GM21447 (cell line): Measurements from ENCODE around the gene CERK.
A peak's percentile ranks its signal among the peaks of the same experiment; 100 is the strongest.
"Not testable (repeated sequence)": the region's sequence is repeated elsewhere in the genome, so short reads cannot be mapped to it uniquely, and the experiment has no call there.

Experiments used
- ATAC-seq: cut with Tn5 transposase; IDR thresholded peaks from one replicate; pipeline ENCODE4 v1.9.1; 2021; ENCODE audit not compliant: unreplicated experiment

CERK gene

DNA sequence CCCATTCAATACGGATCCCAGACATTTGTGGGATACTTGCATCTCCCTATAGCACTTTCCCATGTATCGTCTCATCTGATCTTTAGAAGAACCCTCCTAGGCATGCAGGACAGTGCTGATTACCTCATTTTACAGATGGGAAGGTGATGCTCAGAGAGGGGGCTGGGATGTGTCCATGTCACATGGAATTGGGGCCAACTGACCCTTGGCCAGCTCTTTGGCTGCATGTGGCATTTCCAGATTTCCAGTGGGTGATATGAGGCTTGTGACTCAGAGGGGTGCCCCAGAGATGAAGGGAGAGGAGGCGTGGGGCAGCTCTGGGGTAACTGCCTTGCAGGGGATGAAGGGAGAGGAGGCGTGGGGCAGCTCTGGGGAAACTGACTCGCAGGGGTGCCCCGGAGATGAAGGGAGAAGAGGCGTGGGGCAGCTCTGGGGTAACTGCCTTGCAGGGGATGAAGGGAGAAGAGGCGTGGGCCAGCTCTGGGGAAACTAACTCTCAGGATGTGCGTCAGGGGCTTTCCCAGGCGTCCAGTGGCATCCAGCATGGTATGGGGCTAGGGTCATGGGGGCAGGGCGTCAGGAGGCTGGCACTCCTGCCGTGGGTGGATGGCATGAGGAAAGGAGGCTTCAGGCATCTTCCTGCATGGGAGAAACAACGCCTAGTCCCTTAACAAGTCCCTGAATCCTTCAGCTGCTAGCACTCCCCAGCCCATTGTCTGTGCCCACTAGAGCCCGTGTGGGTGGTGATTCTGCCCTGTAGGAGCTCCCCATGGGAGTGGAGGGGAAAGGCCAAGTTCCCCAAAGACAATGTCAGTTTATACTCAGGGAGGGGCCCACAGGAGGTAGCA lies 11.9 kb upstream of the CERK start:
- ATAC-seq: no peak

DNA sequence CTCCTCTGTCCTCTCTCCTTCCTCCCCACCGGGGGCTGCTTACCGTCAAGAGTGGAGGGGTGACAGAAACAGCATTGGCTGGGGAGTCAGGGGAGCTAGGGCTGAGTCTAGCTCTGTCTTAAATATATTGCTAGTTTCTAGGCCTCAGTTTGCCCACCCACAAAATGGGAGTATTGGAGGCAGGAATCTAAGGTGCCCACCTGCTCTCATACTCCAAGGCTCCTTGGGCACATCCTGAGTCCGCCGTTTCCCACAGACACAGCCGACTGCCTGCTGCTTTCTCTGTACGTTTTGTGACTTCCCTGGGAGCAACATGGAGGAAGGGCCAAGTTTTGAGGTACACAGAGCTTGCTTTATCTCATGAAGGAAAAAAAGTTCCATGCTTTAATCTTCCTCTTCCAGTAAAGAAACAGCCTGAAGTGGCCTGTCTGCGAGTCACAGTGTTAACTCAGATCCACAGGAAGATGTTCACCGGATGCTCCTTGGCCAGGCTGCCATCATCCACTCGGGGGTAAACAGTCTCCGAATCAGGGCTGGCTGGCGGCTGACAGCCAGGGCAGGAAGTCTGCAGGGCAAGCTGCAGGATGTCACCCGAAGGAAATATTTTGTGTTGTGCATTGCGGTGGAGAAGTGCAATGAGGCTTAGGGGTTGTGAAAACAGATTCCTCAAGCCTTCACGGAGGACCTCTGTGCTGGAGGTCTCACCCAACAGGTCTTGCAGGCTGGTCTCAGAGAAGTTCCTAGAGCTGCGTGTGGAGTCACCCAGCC lies 11.0 kb upstream of the CERK start:
- ATAC-seq: no peak

DNA sequence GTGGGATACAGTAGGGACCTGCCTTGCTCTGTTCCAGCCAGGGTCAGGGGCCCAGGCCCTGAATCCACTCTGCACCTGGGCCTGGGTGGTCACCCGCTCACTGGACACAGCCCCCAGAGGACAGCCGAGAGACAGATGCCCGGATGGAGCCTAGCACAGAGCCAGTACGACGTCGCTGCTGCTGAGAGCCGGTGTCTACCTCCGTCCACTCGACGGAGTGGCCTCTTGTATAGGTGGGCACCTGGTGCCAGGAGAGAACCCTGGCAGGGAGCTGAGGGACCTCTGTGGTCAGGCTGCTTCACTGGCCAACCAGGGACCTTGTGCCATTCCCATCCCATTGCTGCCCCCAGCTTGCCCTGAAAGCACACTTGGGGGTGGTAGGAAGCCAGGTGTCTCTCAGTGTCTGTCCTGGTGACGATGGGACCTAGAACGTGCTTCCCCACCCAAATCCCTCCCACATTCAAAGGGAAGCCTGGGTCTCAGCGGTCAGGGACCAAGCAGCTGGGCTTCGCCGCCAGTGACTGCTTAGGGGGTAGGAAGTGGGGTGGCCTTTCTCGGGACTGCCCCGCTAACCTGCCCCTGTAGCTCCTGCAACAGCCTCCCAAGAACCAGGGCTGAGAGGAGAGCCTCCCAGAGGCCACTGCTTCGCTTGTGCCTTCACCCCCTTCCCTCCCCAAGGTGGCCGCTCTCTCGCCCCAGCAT lies 10.3 kb upstream of the CERK start:
- ATAC-seq: no peak

DNA sequence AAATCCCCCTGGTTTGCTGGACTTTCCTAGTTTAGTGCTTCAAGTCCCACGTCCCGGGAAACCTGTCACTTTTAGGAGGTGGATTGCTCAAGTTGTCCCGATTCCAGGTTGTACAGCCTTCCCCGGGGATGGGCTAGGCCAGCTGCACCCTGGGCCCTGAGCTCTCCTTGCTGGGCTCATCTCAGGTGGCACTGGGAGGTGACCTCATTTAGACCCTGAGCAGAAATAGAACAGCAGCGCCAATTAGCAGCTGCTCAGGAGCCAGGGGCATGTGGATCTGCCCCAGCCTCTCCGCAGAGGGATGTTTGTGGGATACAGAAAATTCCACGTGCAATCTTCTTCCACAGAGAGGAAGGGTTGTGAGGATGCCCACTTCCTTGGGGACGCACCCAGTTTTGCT lies 9.6 kb upstream of the CERK start:
- ATAC-seq: no peak

DNA sequence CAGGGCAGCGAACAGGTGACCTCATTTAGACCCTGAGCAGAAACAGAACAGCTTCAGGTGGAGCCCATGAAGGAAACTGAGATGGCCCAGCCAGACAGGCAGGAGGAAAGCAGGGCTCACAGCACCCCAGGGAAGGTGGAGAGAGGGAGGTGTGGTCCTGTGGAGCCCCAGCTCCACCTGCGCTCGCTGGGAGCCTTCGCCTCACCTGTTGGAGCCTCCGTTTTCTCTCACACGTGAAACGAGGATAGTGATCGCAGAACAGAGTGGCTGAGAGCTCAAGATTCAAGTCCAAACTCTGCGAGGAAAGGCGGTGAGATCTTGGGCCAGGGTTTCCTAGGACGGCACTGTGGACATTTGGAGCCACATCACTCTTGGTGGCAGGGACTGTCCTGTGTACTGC lies 8.6 kb upstream of the CERK start:
- ATAC-seq: no peak

DNA sequence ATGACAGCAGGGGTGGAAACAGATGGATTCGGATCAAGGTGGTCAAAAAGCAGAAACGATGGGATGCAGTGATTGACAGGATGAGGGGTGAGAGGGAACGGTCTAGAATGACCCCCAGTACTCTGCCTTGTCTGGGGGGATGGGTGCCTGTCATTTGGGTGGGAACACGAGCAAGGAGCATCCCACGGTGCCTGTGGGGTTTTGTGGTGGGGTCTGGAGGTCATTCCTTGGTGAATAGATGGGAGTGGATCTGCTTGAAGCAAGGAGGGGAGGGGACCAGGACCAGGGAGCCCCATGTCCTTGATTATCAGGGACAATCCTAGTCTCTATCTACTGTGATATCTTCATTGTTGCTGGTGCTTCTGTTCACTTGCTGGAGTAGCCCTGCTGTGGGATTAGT lies 8.1 kb upstream of the CERK start:
- no peak for ATAC-seq

DNA sequence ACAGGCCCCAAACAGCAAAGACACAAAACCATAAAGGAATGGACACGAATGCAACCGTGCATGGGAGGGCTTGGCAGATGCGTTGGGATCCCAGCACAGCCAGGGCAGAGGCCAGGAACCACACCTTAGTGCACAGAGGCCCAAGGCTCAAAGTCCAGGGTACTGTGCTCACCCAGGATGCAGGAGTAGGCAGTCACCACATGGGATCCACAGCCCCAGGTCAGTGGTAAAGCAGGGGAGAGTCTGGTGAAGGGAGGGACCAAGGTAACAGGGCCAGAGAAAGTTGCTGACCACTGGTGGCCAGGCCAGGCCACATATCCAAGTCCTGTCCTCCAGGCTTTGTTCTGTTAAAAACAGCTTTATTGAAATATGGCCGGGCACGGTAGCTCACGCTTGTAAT lies 6.5 kb upstream of the CERK start:
- ATAC-seq: no peak

DNA sequence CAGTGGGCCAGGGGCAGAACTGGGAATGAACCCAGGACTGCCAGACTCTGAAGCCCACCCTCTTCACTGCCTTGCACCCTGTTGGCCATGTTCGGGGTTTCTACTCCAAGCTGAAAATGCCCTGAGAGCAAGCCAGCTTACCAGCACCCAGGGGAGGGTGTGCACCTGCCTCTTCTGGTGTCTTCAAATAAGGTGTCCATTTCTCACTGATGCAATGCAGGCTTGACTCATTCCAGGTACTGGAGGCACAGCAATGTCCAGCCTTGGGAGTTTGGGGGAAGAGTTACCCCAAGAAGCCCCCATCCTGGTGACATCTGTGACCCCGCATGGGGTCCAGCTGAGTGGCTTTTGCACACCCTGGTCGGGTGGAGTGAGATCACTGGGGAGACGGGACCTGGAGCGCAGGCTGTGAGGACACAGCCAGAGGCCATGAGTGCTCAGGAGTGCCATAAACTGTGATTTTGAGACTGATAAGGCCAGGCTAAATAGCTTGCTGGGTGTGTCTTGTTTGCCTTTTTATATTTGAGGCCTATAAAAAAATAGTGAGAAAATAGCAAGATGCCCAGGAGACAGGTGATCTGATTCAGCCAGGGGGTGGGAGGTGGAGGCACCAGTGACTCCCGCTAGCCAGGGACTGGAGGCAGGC lies 4.6 kb upstream of the CERK start:
- ATAC-seq: no peak

DNA sequence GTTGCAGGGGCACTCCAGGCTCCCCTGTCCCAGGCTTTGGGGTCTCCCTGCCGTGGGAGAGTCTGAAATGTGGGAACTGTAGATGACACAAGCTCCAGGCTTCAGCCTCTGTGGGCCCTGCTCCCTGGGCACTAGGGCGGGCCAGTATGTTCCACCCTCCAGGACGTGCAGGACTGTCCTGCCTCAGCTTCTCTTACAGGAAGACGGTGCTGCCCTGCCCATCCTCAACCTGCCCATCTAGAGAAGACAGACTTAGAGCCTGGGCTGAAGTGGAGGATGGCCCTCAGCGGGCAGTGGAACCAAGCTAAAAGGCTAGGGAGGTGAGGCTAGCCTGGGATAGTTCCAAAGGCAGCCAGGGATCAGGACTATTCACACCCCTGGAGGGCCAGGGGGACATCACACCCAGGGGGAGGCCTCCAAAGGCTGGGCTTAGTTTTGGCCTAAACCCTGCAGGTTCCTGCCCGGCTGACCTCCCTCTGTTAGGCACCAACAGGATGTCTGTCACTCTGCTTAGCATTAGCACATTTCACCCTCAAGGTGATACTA lies 4.0 kb upstream of the CERK start:
- no peak for ATAC-seq

DNA sequence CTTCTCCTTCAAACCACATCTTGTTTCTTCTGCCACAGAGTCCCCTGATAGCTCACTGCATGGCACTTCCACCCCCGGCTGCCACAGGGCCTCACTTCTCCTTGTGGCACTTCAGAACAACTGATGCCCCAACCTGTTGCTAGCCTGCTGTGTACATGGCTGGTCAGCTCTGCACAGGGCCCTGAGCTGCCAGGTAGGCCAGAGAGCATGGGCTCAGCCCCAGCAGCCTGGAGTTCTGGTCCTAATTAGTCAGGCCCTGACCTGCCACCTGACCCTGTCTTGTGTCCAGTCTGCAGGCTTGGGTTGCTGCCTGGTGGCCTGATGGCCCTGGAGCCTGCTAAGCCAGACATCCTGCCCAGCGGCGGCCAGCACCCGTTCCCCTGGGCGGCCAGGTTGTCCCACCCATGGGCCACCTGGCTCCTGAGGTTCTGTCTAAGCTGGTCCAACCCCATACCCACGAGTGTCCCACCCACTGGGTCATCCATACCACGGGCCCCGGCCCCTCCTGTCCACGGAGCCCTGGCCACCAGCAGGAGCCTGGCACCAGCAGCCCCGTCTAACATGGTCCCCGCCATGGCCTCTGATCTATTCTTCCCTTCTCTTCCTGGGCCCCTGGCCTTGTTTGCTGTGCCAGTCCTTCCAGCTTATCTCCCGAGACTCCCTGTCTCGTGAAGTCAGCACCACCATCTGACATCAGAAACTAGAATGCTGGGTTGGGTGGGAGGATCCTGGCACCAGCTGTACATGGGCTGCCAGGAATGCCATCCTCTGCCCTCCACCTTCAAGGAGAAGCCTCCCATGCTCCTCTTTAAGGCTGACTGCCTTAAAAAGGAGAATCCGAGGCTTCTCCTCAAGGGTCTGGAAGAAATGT lies 3.1 kb upstream of the CERK start:
- ATAC-seq: no peak

DNA sequence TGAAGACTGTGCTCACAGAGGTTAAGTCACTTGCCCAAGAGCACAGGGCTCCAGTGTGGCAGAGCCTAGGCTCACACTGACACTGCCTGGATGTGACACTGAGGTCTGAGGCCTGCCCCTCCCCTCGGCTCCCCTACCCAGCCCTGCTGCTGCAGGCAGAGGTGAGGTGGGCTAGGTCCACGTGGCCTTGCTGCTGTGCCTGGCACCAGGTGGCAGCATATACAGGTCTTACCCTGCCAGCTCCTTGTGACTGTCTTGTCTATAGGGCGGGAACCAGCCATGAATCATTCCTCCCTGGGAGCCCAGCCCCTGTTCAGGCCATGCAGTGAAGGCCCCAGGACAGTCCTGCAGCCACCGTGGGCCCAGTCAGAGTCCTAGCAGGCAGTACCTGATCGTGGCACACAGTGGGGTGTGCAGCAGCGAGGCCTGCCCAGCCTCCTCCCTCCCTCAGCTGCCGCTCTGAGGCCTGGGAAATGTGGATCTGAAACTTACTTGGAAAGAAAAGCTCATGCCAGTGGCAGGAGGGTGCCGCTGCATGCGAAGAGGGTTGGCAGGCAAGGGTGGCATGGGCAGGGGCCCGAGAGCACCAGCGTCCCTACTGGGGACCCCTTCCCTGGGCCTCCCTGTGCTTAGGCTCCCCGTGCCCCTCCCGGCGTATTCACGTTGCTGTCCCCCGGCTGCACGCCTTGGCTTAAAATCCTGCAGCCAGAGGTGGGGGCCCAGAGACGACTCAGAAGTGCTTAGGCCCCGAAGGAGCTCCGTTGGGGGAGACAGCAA lies 1.2 kb upstream of the CERK start:
- no peak for ATAC-seq

DNA sequence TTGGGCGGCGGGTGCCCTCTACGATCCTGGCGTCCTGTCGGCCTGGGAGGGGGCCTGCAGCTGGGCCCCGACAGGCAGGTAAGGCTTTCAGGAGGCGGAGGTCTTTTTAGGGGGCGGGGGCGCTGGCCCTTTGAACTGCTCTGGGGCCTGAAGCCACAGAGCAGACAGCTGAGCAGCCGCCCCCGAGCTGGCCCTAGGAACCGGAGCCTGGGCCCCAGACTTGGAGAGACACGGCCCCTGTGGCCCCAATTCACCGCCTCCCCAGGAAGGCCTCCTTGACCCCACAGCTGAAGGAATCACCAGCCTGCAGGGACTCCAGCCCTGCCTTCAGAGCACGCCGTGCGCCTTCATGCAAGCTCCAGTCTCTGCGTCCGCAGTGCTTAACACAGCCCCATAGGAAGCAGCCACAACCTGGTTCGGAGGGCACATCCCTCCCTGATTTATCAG lies 618 bp upstream of the CERK start:
- ATAC-seq: no peak

DNA sequence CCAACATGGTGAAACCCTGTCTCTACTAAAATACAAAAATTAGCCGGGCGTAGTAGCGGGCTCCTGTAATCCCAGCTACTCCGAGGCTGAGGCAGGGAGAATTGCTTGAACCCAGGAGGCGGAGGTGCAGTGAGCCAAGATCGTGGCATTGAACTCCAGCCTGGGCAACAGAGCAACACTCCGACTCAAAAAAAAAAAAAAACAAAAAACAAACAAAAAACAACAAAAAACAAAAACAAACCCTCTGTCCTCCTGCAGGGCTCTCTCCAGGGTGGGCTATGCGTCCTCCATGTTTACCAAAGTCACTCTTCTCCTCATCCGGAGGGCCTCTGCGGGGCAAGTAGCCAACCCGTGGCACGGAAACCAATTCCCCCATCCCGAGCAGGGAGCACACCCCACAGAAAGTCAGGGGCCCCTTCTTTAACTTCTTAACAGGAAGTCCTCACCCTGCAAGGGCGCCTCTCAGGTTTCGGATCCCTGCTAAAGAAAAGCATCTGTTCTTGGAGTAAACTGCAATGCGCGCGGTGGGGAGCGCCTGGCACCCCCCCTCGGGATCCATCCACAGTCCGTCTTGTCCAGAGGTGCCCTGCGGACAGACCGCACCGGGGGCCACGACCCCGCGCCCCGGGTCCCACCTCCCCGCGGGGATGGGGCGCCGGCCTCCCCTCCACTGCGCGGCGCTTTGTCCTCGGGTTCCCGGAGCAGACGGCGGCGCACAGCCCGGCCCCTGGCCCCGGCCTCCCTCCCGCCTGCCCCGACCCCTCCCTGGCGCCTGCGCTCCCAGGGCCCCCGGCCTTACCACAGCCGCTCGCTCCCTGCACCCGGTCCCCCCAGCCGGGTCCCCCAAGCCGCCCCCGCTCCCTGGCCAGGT lies 712 bp downstream of the CERK start:
- peak; percentile 50 for ATAC-seq

DNA sequence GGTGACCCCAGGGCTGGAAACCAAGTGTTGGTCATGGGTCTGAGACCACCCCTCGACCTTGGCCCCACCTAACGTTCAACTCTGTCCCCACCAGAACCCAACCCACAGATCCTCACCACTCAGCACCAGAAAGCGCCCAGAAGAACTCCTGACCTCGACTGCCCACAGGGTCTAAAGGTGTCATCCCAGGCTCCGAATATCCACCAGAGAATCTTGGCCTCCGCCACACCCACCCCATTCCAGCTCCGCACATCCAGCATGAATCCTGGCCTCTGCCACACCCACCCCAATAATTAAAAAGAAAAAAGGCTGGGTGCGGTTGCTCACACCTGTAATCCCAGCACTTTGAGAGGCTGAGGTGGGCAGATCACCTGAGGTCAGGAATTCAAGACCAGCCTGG lies 1.3 kb downstream of the CERK start:
- no peak for ATAC-seq

DNA sequence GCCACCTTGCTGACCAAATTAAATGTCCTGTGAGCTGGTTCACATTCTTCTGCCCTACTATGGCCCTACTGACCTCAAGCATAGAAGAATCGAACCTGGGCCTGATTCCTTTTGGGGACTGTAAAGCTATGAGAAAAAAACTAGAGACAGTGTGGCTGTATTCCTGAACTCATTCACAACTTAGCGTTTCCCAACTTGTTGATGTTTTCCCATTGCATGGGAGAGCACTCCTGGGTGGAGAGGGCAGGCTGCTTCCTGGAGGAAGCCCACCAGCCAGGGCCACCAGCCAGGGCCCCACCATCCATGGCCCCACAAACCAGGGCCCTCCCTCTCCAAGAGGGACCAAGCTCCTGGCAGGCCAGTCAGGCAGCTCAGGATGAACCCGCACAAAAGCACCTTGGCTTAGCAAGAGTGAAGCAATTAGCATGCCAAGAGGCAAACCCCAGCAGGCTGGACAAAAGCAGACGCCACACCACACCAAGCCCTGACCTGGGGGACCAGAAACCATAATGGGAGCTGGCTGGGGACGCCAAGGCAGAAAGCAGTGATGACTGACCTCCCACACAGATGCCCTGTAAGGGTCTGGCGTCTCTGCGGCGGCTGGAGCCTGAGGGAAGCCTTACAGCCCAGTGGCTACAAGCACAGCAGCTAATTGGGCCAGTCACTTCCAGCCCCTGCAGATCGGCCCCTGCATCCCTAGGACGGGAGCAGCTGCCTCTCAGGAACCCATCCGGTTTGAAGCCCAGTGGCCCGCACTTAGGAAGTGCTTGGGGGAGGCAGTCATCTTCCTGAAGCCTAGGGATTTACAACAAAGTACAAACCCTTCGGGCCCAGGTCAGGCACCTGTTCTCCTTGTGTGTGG lies 2.1 kb downstream of the CERK start:
- no peak for ATAC-seq

DNA sequence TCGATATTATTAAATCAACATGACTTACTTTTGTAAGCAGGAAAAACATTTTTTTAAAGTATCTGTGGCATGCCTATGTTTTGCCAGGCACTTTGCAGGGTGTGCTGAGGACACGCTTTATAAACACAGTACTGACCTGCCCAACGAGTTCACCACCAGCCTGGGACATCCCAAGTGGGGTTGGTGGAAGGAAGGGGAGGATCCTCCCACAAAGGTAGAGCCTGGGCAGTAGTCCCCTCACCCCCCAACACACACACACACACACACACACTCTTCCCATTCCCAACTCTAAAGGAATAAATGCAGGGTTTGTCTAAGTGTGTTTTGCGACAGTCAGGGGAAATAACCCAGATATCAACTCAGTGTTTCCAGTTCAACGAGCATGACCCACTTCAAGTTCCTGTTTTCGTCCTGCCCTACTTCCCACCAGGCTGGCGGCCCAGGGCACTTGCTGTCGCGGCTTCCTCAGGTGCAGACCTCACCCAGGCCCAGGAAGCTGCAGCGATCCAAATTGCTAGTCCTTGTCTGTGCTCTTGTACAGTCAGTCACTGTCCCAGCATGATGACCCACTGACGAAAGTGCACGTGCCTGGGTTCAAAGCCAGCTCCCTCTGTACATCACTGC lies 3.1 kb downstream of the CERK start:
- no peak for ATAC-seq

DNA sequence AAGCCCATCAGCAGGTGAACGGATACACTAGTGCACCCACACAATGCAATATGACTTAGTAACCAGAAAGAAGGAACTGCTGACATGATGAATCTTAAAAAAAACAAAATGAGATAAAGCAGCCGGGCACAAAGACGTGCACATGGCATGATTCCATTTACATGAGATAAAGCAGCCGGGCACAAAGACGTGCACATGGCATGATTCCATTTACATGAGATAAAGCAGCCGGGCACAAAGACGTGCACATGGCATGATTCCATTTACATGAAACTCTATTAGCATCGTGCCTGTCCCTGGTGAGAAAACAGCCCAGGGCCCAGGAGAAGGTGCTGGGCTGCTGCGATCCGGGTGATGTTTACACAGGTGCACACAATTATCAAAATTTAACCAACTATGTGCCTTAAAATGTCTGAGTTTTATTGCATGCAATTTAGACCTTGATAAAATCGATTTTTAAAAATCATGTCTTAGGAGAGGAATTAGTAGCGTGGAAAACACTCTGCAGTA lies 3.8 kb downstream of the CERK start:
- ATAC-seq: not testable (repeated sequence)
